ENCODE measurements around the gene GAB4. TPM values are rescaled to one million over a fixed set of nuclear protein-coding genes. Genes with fewer than 3 reads are reported as not detected.
"Not testable (repeated sequence)": the region's sequence is repeated elsewhere in the genome, so short reads cannot be mapped to it uniquely, and the experiment has no call there.

GAB4 gene, protein sequence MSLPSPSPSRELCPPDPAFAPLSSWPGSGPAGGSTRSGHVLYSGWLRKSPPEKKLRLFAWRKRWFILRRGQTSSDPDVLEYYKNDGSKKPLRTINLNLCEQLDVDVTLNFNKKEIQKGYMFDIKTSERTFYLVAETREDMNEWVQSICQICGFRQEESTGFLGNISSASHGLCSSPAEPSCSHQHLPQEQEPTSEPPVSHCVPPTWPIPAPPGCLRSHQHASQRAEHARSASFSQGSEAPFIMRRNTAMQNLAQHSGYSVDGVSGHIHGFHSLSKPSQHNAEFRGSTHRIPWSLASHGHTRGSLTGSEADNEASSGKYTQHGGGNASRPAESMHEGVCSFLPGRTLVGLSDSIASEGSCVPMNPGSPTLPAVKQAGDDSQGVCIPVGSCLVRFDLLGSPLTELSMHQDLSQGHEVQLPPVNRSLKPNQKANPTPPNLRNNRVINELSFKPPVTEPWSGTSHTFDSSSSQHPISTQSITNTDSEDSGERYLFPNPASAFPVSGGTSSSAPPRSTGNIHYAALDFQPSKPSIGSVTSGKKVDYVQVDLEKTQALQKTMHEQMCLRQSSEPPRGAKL
- total RNA-seq (not detected), polyA plus RNA-seq (not detected)

DNA sequence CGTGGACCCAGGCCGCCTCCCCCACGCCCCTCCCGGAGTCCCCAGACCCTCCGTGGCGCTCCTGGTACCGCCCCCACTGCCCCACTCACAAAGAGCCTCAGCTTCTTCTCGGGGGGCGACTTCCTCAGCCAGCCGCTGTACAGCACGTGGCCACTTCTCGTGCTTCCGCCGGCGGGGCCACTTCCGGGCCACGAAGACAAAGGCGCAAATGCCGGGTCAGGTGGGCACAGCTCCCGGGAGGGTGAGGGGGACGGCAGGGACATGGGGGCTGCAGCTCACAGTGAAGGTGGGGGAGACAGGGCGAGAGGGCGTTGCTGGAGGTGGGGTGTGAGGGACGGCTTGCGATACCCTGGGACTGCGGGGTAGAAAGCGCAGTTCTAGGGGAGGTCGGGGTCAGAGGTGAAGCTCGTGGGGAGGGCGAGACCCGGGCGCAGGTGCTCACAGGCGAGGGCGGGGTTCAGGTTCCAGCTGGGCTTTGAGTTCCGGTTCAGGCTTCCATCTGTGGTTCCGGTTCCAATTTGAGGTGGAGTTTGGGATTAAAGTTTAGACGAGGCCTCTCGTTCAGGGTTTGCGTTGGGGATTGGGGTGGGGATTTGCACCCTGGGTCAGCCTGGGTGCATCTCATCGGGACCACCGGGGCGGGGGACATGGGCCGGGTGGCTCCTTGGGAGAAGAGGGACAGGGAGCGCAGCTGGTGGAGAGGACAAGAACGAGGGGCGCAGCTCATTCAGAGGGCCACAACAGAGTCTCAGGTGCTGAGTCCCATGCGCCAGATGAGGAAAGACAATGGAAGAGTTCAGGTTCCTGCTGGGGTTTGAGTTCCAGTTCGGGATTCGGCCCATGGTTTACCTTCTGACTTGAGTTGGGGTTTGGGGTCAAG, at the start of gene GAB4:
GAB4 (minus strand) TSS at position 371 of the 880 bp plus-strand sequence; CDS start at position 263, 108 bp downstream.
- ChIA-PET CTCF (no interaction called here), POLR2A (no interaction called here)
- no peaks in the 10 kb centered on the region for H3K4me1 ChIP-seq (ENCODE audit: insufficient read depth, low read length)
- H3K4me3 ChIP-seq (ENCODE audit: low read length) = no peak within 1 kb of the TSS
- H3K27ac ChIP-seq (ENCODE audit: low read depth, low read length) = no peak within 1 kb of the TSS
- Mint-ChIP-seq H3K27ac (no peak within 1 kb of the TSS), H3K27me3 (peaks cover 31 to 85% of the 10 kb centered on the region in 2 donors), H3K36me3 (no peaks in the 10 kb centered on the region), H3K9me3 (peaks cover 8 to 25% (median 15%) of the 10 kb centered on the region in 5 donors), H3K4me3 (no peak within 1 kb of the TSS), H3K4me1 (no peaks in the 10 kb centered on the region)
- no peaks in the 10 kb centered on the region for H3K36me3 ChIP-seq (ENCODE audit: insufficient read depth, low read length)
- no peaks in the 10 kb centered on the region for H3K9me3 ChIP-seq (ENCODE audit: low read length)
- H3K27me3 ChIP-seq (ENCODE audit: insufficient read depth, low read length, poor library complexity, severe bottlenecking) = no peaks in the 10 kb centered on the region
- no peak for DNase-seq

DNA sequence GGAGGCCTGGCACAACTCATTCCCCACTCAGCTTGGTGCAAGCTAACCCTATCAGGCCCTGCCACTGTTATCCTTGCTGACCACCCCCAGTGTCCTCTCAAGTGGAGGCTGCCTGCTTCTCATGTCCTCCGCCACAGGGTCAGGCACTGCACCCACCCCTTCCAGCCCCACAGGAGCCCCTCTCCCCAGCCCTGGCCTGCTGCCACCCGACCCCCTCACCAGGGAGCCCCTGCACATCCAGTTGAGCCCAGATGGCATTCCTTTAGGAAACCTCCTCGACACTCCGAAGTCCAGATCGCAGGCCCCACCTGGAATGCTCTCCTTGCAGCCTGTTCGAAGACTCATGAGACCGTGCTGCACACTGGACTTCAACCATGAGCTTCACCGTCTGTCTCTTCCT, 48.8 kb upstream of the GAB4 start:
- no peak overlapping the region for H3K4me3 ChIP-seq (ENCODE audit: low read length)
- no peak overlapping the region for H3K27ac ChIP-seq (ENCODE audit: low read depth, low read length)
- POLR2A ChIA-PET = no interaction called here
- no peaks in the 10 kb centered on the region for H3K36me3 ChIP-seq (ENCODE audit: insufficient read depth, low read length)
- no peaks in the 10 kb centered on the region for H3K36me3 Mint-ChIP-seq
- no peak overlapping the region for H3K4me3 Mint-ChIP-seq
- no peak for DNase-seq
- H3K4me1 Mint-ChIP-seq = peaks cover 3 to 7% (median 4%) of the 10 kb centered on the region in 3 donors
- H3K27ac Mint-ChIP-seq = no peak overlapping the region
- peaks cover 6 to 17% of the 10 kb centered on the region in 2 donors for H3K27me3 Mint-ChIP-seq
- no peaks in the 10 kb centered on the region for H3K27me3 ChIP-seq (ENCODE audit: insufficient read depth, low read length, poor library complexity, severe bottlenecking)
- H3K9me3 Mint-ChIP-seq = no peaks in the 10 kb centered on the region
- CTCF ChIA-PET = interaction anchor here (2.3 to 2.6 kb wide), 2 partner anchors 18 to 139 kb away, joined by 5 to 6 read pairs; no protein-coding TSS in a partner anchor
- no peaks in the 10 kb centered on the region for H3K9me3 ChIP-seq (ENCODE audit: low read length)
- H3K4me1 ChIP-seq (ENCODE audit: insufficient read depth, low read length) = no peaks in the 10 kb centered on the region

DNA sequence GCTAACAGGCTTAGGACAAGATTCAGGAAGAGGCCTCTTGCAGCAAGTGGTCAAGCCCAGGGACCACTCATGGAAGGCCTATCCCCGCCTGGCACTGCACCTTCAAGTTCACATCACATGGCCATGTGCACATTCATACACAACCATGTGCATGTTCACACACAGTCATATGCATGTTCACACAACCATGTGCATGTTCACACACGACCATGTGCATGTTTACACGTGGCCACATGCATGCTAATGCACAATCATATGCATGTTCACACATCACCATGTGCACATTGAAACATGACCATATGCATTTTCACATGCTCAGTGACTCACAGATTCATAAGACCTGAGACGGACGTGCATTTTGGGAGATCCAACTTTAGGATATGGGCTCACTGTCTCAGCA, 48.0 kb upstream of the GAB4 start:
- Mint-ChIP-seq H3K4me3 (no peak overlapping the region), H3K4me1 (peaks cover 3 to 7% (median 4%) of the 10 kb centered on the region in 3 donors), H3K9me3 (no peaks in the 10 kb centered on the region), H3K36me3 (no peaks in the 10 kb centered on the region), H3K27ac (no peak overlapping the region), H3K27me3 (peaks cover 6 to 13% of the 10 kb centered on the region in 2 donors)
- ChIA-PET POLR2A (no interaction called here), CTCF (no interaction called here)
- Histone ChIP-seq H3K9me3 (ENCODE audit: low read length) (no peaks in the 10 kb centered on the region), H3K4me3 (ENCODE audit: low read length) (no peak overlapping the region), H3K27ac (ENCODE audit: low read depth, low read length) (no peak overlapping the region), H3K36me3 (ENCODE audit: insufficient read depth, low read length) (no peaks in the 10 kb centered on the region), H3K4me1 (ENCODE audit: insufficient read depth, low read length) (no peaks in the 10 kb centered on the region), H3K27me3 (ENCODE audit: insufficient read depth, low read length, poor library complexity, severe bottlenecking) (no peaks in the 10 kb centered on the region)
- DNase-seq = no peak

- Histone ChIP-seq H3K27ac (ENCODE audit: low read depth, low read length) (no peak overlapping the region), H3K9me3 (ENCODE audit: low read length) (no peaks in the 10 kb centered on the region), H3K4me3 (ENCODE audit: low read length) (no peak overlapping the region), H3K27me3 (ENCODE audit: insufficient read depth, low read length, poor library complexity, severe bottlenecking) (no peaks in the 10 kb centered on the region), H3K4me1 (ENCODE audit: insufficient read depth, low read length) (no peaks in the 10 kb centered on the region), H3K36me3 (ENCODE audit: insufficient read depth, low read length) (no peaks in the 10 kb centered on the region)
- Mint-ChIP-seq H3K4me3 (no peak overlapping the region), H3K4me1 (no peaks in the 10 kb centered on the region), H3K27ac (peak overlapping the region in 1 of 8 donors; percentile 25), H3K9me3 (no peaks in the 10 kb centered on the region), H3K36me3 (no peaks in the 10 kb centered on the region), H3K27me3 (no peaks in the 10 kb centered on the region)
- DNase-seq = no peak
- ChIA-PET CTCF (no interaction called here), POLR2A (no interaction called here)
Observed at GRCh38 chr22:17047656-17048055, 39.6 kb upstream of the GAB4 start.

DNA sequence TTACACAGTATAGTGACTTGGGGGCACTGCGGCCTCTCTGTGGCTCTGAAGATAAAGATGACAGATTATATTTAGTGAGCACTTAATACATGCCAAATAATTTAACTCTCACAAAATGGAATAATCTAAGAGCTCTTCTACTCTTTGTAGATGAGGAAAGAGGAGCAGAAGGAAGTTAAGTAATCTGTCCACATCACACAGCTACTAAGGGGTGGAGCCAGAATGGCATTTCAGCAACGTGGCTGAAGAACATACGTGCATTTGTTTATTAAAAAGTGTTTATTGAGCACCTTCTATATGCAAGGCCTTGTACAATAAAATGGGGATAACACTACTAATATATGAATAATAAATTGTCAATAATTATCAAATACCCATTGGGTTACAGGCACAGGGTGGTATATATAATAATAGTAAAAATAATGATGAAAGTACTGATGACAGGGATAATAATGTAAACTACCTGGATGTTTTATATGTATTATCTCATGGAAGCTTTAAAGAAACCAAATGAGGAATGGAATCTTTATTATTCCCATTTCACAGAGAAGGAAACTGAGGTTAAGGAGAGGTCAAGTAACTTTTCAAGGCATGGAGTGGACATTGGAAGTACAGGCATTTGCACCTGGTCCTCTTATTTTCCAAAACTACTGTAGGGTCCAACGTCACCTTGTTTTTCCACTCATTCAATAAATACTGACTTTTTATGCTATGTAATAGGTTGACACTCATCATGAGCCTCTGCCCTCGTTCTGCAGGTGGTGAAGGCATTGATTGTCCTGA, 38.7 kb upstream of the GAB4 start:
- Histone ChIP-seq H3K9me3 (ENCODE audit: low read length) (no peaks in the 10 kb centered on the region), H3K27ac (ENCODE audit: low read depth, low read length) (no peak overlapping the region), H3K4me1 (ENCODE audit: insufficient read depth, low read length) (no peaks in the 10 kb centered on the region), H3K4me3 (ENCODE audit: low read length) (no peak overlapping the region), H3K36me3 (ENCODE audit: insufficient read depth, low read length) (no peaks in the 10 kb centered on the region), H3K27me3 (ENCODE audit: insufficient read depth, low read length, poor library complexity, severe bottlenecking) (no peaks in the 10 kb centered on the region)
- no peaks in the 10 kb centered on the region for H3K36me3 Mint-ChIP-seq
- POLR2A ChIA-PET = no interaction called here
- DNase-seq = no peak
- no peak overlapping the region for H3K27ac Mint-ChIP-seq
- no peak overlapping the region for H3K4me3 Mint-ChIP-seq
- H3K9me3 Mint-ChIP-seq = no peaks in the 10 kb centered on the region
- CTCF ChIA-PET = no interaction called here
- peaks cover 0 to 4% of the 10 kb centered on the region in 2 donors for H3K27me3 Mint-ChIP-seq
- no peaks in the 10 kb centered on the region for H3K4me1 Mint-ChIP-seq

- H3K4me3 ChIP-seq (ENCODE audit: low read length) = no peak overlapping the region
- Mint-ChIP-seq H3K27ac (no peak overlapping the region), H3K4me3 (no peak overlapping the region), H3K4me1 (no peaks in the 10 kb centered on the region), H3K27me3 (peaks cover 0 to 11% of the 10 kb centered on the region in 2 donors), H3K9me3 (no peaks in the 10 kb centered on the region), H3K36me3 (no peaks in the 10 kb centered on the region)
- no peak for DNase-seq
- ChIA-PET CTCF (no interaction called here), POLR2A (no interaction called here)
- H3K4me1 ChIP-seq (ENCODE audit: insufficient read depth, low read length) = no peaks in the 10 kb centered on the region
- no peaks in the 10 kb centered on the region for H3K36me3 ChIP-seq (ENCODE audit: insufficient read depth, low read length)
- no peak overlapping the region for H3K27ac ChIP-seq (ENCODE audit: low read depth, low read length)
- no peaks in the 10 kb centered on the region for H3K27me3 ChIP-seq (ENCODE audit: insufficient read depth, low read length, poor library complexity, severe bottlenecking)
- no peaks in the 10 kb centered on the region for H3K9me3 ChIP-seq (ENCODE audit: low read length)
Observed at GRCh38 chr22:17043521-17043920, 35.5 kb upstream of the GAB4 start.

GRCh38 chr22:17036842-17037711, 29.1 kb upstream of the GAB4 start:
- H3K27ac ChIP-seq (ENCODE audit: low read depth, low read length) = peak overlapping the region; percentile 38
- H3K27me3 ChIP-seq (ENCODE audit: insufficient read depth, low read length, poor library complexity, severe bottlenecking); POLR2A ChIA-PET; H3K36me3 ChIP-seq (ENCODE audit: insufficient read depth, low read length); H3K9me3 ChIP-seq (ENCODE audit: low read length); H3K4me1 ChIP-seq (ENCODE audit: insufficient read depth, low read length); H3K4me3 ChIP-seq (ENCODE audit: low read length); H3K27ac Mint-ChIP-seq; H3K9me3 Mint-ChIP-seq; CTCF ChIA-PET; H3K36me3 Mint-ChIP-seq: not testable (repeated sequence)
- H3K27me3 Mint-ChIP-seq = peaks cover 14 to 32% of the 10 kb centered on the region in 2 donors
- DNase-seq = peak in 1 of 5 donors; percentile 16
- peak overlapping the region in 4 of 7 donors; percentile 34 to 54 (median 46) for H3K4me3 Mint-ChIP-seq
- peaks cover 4 to 16% (median 12%) of the 10 kb centered on the region in 3 donors for H3K4me1 Mint-ChIP-seq
